Duodenal mucosa (tissue), 2 donors: ENCODE data around the gene ZCCHC12.

Experiments used
- H3K27ac ChIP-seq: one replicate; pipeline ENCODE4 v1.7.0; 2013; ENCODE audit warnings: low read depth, low read length
- H3K27me3 ChIP-seq, 2 donors: one replicate each; pipeline ENCODE4 v1.7.0; 2013; ENCODE audit warnings: low read length in 2 of 2, control low read depth in 1 of 2; ENCODE audit not compliant: insufficient read depth in 2 of 2, control insufficient read depth in 1 of 2
- H3K36me3 ChIP-seq, 2 donors: one replicate each; pipeline ENCODE4 v1.7.0; 2013; ENCODE audit warnings: low read length in 2 of 2, control low read depth in 1 of 2; ENCODE audit not compliant: insufficient read depth in 2 of 2, control insufficient read depth in 1 of 2
- H3K4me1 ChIP-seq, 2 donors: one replicate each; pipeline ENCODE4 v1.7.0; 2013; ENCODE audit warnings: low read length in 2 of 2, control low read depth in 1 of 2; ENCODE audit not compliant: insufficient read depth in 2 of 2, control insufficient read depth in 1 of 2
- H3K4me3 ChIP-seq, 2 donors: one replicate each; pipeline ENCODE4 v1.7.0; 2013; ENCODE audit warnings: low read length in 2 of 2, low read depth in 1 of 2
- H3K9ac ChIP-seq, 2 donors: one replicate each; pipeline ENCODE4 v1.7.0; 2013; ENCODE audit warnings: low read length in 2 of 2, low read depth in 1 of 2
- H3K9me3 ChIP-seq, 2 donors: one replicate each; pipeline ENCODE4 v1.7.0; 2013; ENCODE audit warnings: low read length in 2 of 2, control low read depth in 1 of 2; ENCODE audit not compliant: control insufficient read depth in 1 of 2

Gene ZCCHC12

DNA sequence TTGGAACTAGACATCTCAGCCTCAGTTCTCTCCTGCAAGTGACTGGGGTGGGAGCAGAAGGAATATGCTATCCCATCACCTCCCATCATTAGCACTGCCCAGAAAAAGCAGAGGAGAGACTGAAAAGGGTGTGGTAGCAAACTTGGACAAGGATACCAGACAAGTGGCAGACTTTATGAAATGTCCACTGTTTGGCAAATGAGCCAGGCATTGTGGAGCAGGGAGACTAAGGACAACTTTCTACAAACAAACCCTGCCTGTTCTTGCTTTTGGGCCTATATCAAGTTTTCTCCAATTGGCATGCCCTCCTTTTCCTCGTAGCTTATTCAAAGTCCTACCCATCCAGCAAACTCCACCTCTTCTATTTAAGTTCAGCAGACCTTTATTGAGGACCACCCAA lies 41.6 kb downstream of the ZCCHC12 start:
- no peaks in the 10 kb centered on the region for H3K4me1 ChIP-seq
- H3K27ac ChIP-seq, result no peak overlapping the region
- H3K4me3 ChIP-seq, result no peak overlapping the region
- H3K9me3 ChIP-seq, result no peaks in the 10 kb centered on the region
- no peak overlapping the region for H3K9ac ChIP-seq
- no peaks in the 10 kb centered on the region for H3K36me3 ChIP-seq
- H3K27me3 ChIP-seq, result no peaks in the 10 kb centered on the region

DNA sequence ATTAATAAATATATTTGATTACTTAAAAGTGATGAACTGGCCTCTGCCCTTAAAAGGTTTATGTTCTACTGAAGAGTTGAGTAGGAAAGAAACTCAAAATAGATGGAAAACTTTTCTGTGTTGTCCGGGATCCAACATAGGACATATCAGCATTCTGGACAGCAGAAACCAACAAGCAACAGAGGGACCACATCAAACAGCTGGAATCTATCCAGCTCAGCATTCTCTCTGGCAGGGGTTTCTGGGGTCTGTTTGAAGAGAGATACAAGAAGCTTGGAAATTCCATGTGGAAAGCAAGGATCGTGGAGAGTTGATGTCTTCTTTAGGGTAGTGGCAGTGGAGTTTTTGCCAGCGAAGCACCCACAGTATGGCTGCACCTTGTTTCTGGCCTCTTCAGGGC lies 43.6 kb downstream of the ZCCHC12 start:
- Histone ChIP-seq H3K27me3 (no peaks in the 10 kb centered on the region), H3K9ac (no peak overlapping the region), H3K36me3 (no peaks in the 10 kb centered on the region), H3K4me3 (no peak overlapping the region), H3K4me1 (peaks cover 0 to 3% of the 10 kb centered on the region in 2 donors), H3K27ac (no peak overlapping the region), H3K9me3 (no peaks in the 10 kb centered on the region)

DNA sequence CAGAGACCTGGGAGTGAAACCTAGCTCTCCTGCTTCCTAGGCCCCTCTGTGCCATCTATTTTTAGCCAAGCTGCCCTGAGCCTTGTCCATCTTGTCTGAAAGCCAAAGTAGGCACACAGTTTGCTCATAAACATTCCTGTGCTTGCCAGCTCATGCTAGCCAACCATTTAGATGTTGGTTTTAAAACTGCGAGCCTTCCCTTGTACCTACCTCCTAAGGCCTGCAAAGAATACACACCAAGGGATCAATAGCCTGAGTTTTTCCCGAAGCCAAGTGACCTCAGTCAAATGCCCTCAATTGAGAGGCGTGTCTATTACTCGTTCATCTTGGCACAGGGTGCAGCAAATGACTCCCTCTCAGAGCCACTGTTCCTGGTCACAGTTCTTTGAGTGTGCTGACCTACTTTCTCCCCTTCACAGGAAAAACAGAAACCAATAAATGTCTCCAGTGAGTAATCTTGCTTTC lies 48.5 kb downstream of the ZCCHC12 start:
- Histone ChIP-seq H3K4me3 (no peak overlapping the region), H3K27me3 (no peaks in the 10 kb centered on the region), H3K4me1 (peaks cover 6 to 10% of the 10 kb centered on the region in 2 donors), H3K9ac (no peak overlapping the region), H3K36me3 (no peaks in the 10 kb centered on the region), H3K27ac (no peak overlapping the region), H3K9me3 (no peaks in the 10 kb centered on the region)
